ENCODE results near the gene NUP133. TPM values are rescaled to one million over a fixed set of nuclear protein-coding genes. Genes with fewer than 3 reads are reported as not detected.

Gene NUP133
- total and polyA plus RNA-seq, 2 experiments from 2014 or later: 29.5 to 65.4 TPM

DNA sequence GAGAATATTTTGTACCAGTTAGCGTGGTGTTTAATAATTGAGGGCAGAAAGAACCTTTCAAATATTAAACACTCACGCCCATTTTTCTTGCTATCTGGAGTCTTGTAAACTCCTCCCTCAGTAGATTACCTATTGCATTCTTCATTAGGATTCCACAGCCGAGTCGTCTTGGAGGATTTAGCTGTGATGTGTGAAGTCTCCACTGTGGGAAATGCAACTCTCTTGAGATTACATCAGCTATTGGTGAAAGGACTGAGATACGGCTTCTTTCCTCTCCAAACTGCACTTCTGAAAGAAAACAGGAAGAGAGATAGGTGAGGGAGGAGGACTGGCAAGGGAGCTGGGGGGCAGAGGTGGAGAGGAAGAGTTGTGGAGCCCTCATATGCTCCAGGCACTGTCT is 110.4 kb downstream of the NUP133 start (continued):
- TF ChIP-seq, protein P1, sequence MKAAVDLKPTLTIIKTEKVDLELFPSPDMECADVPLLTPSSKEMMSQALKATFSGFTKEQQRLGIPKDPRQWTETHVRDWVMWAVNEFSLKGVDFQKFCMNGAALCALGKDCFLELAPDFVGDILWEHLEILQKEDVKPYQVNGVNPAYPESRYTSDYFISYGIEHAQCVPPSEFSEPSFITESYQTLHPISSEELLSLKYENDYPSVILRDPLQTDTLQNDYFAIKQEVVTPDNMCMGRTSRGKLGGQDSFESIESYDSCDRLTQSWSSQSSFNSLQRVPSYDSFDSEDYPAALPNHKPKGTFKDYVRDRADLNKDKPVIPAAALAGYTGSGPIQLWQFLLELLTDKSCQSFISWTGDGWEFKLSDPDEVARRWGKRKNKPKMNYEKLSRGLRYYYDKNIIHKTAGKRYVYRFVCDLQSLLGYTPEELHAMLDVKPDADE (IDR thresholded peaks at IDR 0.05): no peak
- TF ChIP-seq STAT1 (IDR thresholded peaks at IDR 0.05; ENCODE audit: unreplicated experiment): no peak

DNA sequence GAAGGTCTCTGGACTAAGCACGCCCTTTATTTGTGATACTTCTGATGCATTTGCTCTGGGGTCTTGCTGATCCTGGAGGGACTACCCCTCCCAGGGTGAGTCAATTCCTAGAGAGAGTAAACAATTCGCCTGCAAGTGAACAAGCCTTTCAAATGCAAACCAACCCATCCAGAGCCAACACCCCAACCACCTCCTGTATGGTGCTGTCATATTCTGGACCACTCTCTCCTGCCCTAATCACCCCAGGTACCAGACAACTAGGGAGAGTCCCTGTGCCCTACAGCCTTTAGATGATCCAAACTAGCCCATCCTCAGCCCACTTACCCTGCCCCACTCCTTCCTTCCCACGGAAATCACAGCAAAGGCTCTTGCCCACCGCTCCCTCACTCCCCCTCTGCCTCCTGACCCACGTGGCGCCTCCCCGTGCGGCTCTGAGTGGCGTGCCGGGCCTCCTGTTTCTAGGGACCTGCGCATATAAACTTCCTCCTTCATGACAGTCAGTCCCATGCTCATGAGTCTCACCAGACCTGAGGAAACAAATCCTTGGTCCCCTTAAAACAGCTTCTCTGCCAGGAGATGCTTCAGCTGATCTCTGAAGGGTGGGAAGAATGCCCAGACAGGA is 111.4 kb downstream of the NUP133 start:
- Histone ChIP-seq H3K27ac (ENCODE audit: low read depth) (no peak overlapping the region), H3K27me3 (ENCODE audit: insufficient read depth) (no peaks in the 10 kb centered on the region), H3K4me2 (peak overlapping the region; percentile 40; the same call in 1 of the 2 replicates), H3K4me1 (ENCODE audit: insufficient read depth) (peaks cover 3% of the 10 kb centered on the region; the same call in 1 of the 2 replicates), H3F3A (replicated peaks; ENCODE audit: low read depth) (no peaks in the 10 kb centered on the region), H4K20me1 (replicated peaks; ENCODE audit: insufficient read depth) (no peaks in the 10 kb centered on the region), H3K36me3 (ENCODE audit: insufficient read depth) (no peaks in the 10 kb centered on the region), H3K79me2 (replicated peaks; ENCODE audit: insufficient read depth) (no peaks in the 10 kb centered on the region), H3K4me3 (0 out of 2 replicates have a peak overlapping the region, but pooled peaks have one; percentile 23), H2AFZ (peak overlapping the region; percentile 84), H3K9me2 (ENCODE audit: insufficient read depth) (no peaks in the 10 kb centered on the region)
- TF ChIP-seq, protein P2, sequence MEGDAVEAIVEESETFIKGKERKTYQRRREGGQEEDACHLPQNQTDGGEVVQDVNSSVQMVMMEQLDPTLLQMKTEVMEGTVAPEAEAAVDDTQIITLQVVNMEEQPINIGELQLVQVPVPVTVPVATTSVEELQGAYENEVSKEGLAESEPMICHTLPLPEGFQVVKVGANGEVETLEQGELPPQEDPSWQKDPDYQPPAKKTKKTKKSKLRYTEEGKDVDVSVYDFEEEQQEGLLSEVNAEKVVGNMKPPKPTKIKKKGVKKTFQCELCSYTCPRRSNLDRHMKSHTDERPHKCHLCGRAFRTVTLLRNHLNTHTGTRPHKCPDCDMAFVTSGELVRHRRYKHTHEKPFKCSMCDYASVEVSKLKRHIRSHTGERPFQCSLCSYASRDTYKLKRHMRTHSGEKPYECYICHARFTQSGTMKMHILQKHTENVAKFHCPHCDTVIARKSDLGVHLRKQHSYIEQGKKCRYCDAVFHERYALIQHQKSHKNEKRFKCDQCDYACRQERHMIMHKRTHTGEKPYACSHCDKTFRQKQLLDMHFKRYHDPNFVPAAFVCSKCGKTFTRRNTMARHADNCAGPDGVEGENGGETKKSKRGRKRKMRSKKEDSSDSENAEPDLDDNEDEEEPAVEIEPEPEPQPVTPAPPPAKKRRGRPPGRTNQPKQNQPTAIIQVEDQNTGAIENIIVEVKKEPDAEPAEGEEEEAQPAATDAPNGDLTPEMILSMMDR (conservative IDR thresholded peaks at IDR 0.05; ENCODE audit: low read depth in 2 of 2): no peak
- no peak for TF ChIP-seq STAT1 (IDR thresholded peaks at IDR 0.05; ENCODE audit: unreplicated experiment)
- TF ChIP-seq EZH2phosphoT487 (IDR thresholded peaks at IDR 0.05; ENCODE audit: unreplicated experiment): no peak
- TF ChIP-seq, protein P3, sequence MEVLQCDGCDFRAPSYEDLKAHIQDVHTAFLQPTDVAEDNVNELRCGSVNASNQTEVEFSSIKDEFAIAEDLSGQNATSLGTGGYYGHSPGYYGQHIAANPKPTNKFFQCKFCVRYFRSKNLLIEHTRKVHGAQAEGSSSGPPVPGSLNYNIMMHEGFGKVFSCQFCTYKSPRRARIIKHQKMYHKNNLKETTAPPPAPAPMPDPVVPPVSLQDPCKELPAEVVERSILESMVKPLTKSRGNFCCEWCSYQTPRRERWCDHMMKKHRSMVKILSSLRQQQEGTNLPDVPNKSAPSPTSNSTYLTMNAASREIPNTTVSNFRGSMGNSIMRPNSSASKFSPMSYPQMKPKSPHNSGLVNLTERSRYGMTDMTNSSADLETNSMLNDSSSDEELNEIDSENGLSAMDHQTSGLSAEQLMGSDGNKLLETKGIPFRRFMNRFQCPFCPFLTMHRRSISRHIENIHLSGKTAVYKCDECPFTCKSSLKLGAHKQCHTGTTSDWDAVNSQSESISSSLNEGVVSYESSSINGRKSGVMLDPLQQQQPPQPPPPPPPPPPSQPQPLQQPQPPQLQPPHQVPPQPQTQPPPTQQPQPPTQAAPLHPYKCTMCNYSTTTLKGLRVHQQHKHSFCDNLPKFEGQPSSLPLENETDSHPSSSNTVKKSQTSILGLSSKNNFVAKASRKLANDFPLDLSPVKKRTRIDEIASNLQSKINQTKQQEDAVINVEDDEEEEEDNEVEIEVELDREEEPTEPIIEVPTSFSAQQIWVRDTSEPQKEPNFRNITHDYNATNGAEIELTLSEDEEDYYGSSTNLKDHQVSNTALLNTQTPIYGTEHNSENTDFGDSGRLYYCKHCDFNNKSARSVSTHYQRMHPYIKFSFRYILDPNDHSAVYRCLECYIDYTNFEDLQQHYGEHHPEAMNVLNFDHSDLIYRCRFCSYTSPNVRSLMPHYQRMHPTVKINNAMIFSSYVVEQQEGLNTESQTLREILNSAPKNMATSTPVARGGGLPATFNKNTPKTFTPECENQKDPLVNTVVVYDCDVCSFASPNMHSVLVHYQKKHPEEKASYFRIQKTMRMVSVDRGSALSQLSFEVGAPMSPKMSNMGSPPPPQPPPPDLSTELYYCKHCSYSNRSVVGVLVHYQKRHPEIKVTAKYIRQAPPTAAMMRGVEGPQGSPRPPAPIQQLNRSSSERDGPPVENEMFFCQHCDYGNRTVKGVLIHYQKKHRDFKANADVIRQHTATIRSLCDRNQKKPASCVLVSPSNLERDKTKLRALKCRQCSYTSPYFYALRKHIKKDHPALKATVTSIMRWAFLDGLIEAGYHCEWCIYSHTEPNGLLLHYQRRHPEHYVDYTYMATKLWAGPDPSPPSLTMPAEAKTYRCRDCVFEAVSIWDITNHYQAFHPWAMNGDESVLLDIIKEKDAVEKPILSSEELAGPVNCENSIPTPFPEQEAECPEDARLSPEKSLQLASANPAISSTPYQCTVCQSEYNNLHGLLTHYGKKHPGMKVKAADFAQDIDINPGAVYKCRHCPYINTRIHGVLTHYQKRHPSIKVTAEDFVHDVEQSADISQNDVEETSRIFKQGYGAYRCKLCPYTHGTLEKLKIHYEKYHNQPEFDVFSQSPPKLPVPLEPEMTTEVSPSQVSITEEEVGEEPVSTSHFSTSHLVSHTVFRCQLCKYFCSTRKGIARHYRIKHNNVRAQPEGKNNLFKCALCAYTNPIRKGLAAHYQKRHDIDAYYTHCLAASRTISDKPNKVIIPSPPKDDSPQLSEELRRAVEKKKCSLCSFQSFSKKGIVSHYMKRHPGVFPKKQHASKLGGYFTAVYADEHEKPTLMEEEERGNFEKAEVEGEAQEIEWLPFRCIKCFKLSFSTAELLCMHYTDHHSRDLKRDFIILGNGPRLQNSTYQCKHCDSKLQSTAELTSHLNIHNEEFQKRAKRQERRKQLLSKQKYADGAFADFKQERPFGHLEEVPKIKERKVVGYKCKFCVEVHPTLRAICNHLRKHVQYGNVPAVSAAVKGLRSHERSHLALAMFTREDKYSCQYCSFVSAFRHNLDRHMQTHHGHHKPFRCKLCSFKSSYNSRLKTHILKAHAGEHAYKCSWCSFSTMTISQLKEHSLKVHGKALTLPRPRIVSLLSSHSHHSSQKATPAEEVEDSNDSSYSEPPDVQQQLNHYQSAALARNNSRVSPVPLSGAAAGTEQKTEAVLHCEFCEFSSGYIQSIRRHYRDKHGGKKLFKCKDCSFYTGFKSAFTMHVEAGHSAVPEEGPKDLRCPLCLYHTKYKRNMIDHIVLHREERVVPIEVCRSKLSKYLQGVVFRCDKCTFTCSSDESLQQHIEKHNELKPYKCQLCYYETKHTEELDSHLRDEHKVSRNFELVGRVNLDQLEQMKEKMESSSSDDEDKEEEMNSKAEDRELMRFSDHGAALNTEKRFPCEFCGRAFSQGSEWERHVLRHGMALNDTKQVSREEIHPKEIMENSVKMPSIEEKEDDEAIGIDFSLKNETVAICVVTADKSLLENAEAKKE (CRISPR knock-in tag; IDR thresholded peaks at IDR 0.05): no peak
- TF ChIP-seq CREB1 (CRISPR knock-in tag; IDR thresholded peaks at IDR 0.05; ENCODE audit: low read depth): no peak
- TF ChIP-seq JUNB (IDR thresholded peaks at IDR 0.05; ENCODE audit: unreplicated experiment): no peak
- TF ChIP-seq, protein P4, sequence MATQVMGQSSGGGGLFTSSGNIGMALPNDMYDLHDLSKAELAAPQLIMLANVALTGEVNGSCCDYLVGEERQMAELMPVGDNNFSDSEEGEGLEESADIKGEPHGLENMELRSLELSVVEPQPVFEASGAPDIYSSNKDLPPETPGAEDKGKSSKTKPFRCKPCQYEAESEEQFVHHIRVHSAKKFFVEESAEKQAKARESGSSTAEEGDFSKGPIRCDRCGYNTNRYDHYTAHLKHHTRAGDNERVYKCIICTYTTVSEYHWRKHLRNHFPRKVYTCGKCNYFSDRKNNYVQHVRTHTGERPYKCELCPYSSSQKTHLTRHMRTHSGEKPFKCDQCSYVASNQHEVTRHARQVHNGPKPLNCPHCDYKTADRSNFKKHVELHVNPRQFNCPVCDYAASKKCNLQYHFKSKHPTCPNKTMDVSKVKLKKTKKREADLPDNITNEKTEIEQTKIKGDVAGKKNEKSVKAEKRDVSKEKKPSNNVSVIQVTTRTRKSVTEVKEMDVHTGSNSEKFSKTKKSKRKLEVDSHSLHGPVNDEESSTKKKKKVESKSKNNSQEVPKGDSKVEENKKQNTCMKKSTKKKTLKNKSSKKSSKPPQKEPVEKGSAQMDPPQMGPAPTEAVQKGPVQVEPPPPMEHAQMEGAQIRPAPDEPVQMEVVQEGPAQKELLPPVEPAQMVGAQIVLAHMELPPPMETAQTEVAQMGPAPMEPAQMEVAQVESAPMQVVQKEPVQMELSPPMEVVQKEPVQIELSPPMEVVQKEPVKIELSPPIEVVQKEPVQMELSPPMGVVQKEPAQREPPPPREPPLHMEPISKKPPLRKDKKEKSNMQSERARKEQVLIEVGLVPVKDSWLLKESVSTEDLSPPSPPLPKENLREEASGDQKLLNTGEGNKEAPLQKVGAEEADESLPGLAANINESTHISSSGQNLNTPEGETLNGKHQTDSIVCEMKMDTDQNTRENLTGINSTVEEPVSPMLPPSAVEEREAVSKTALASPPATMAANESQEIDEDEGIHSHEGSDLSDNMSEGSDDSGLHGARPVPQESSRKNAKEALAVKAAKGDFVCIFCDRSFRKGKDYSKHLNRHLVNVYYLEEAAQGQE (IDR thresholded peaks at IDR 0.05; ENCODE audit: unreplicated experiment): no peak
- TF ChIP-seq, protein P1 (IDR thresholded peaks at IDR 0.05): no peak
- no peak for TF ChIP-seq ZNF331 (CRISPR knock-in tag; IDR thresholded peaks at IDR 0.05; ENCODE audit: low read depth)
- Mint-ChIP-seq H3K27ac (no peak overlapping the region), H3K27me3 (ENCODE audit: insufficient read depth, low read depth, poor library complexity) (peaks cover 10% of the 10 kb centered on the region), H3K36me3 (ENCODE audit: low read depth) (no peaks in the 10 kb centered on the region; the same call in 2 of the 3 replicates), H3K9me3 (no peaks in the 10 kb centered on the region; the same call in 2 of the 3 replicates), H3K4me3 (no peak overlapping the region), H3K4me1 (peaks cover 14% of the 10 kb centered on the region)
- ATAC-seq (peak; percentile 67), DNase-seq (ENCODE audit: low spot score) (no peak)
